ENCODE measurements around the gene CACNA1E. TPM values are rescaled to one million over a fixed set of nuclear protein-coding genes. Genes with fewer than 3 reads are reported as not detected.

CACNA1E gene
- total and polyA plus RNA-seq, 2 of the 4 experiments (the other 2 are of a cell fraction) = not detected

GRCh38 chr1:181656491-181656890 is 173.2 kb downstream of the CACNA1E start:
- intact Hi-C loops (cut with micrococcal nuclease) (no loop called here), dilution Hi-C loops (cut with HindIII; ENCODE audit: low sequenced_read_pairs, unreplicated experiment) (no loop called here), in situ Hi-C loops (cut with MboI; ENCODE audit: low sequenced_read_pairs) (no loop called here)
- Histone ChIP-seq H3K4ac (ENCODE audit: low read depth, low read length) (no peak overlapping the region), H3K9ac (ENCODE audit: low read depth, low read length) (no peak overlapping the region), H2AFZ (replicated peaks; ENCODE audit: low read length, poor library complexity) (no peak overlapping the region), H4K5ac (ENCODE audit: low read depth, low read length) (no peak overlapping the region), H2BK20ac (ENCODE audit: low read depth, low read length) (no peak overlapping the region), H4K8ac (ENCODE audit: low read depth in 2 of 2, low read length in 2 of 2) (no peak overlapping the region), H3K23ac (ENCODE audit: low read depth, low read length) (no peak overlapping the region), H3K18ac (ENCODE audit: low read depth, low read length) (no peak overlapping the region), H3K79me1 (ENCODE audit: low read depth in 1 of 2, low read length in 2 of 2) (no peaks in the 10 kb centered on the region), H2AK5ac (ENCODE audit: low read depth, low read length) (no peak overlapping the region), H3K4me3 (ENCODE audit: insufficient read depth, low read depth, low read length) (no peak overlapping the region), H3K9me1 (ENCODE audit: insufficient read depth, low read length) (no peaks in the 10 kb centered on the region), H3K4me1 (ENCODE audit: control insufficient read depth, insufficient read depth, low read length) (no peaks in the 10 kb centered on the region), H3K36me3 (ENCODE audit: control insufficient read depth, insufficient read depth, low read length) (no peaks in the 10 kb centered on the region), H2BK120ac (ENCODE audit: low read depth, low read length) (no peak overlapping the region), H2BK15ac (ENCODE audit: low read depth, low read length) (no peak overlapping the region), H4K91ac (ENCODE audit: insufficient read depth, low read depth, low read length) (no peak overlapping the region), H4K20me1 (ENCODE audit: insufficient read depth, low read length) (no peaks in the 10 kb centered on the region), H2BK5ac (ENCODE audit: low read depth, low read length, poor library complexity, severe bottlenecking) (no peak overlapping the region), H3K56ac (ENCODE audit: extremely low read depth, insufficient read depth, low read length) (no peak overlapping the region), H3K14ac (replicated peaks; ENCODE audit: low read depth, low read length) (no peak overlapping the region), H3K27ac (ENCODE audit: insufficient read depth, low read length) (no peak overlapping the region), H3K9me3 (ENCODE audit: control insufficient read depth, insufficient read depth, low read length) (peaks cover 5% of the 10 kb centered on the region), H3K27me3 (ENCODE audit: control insufficient read depth, insufficient read depth, low read length) (no peaks in the 10 kb centered on the region), H3K4me2 (ENCODE audit: low read depth, low read length) (no peak overlapping the region), H2AK9ac (replicated peaks; ENCODE audit: low read depth, low read length, poor library complexity) (no peak overlapping the region)
- no TSS peak for BruUV-seq (replicated peaks)
- WGBS, 2 experiments (ENCODE audit: extremely low coverage in 2 of 2, insufficient read length in 1 of 2) = 100% methylated on average over 1 of the region's 2 CpGs; no CpG with 5 or more reads in 1 of the 2 experiments
- ChIA-PET CTCF (no interaction called here), POLR2A (ENCODE audit: unreplicated experiment) (no interaction called here)
- DNase-seq (no peak), ATAC-seq (ENCODE audit: low read depth) (no peak)
- TF ChIP-seq NFE2L2 (IDR thresholded peaks at IDR 0.05; ENCODE audit: low read depth, low read length) (no peak), RCOR1 (IDR thresholded peaks at IDR 0.05; ENCODE audit: insufficient replicate concordance, low read length) (no peak), SMC3 (IDR thresholded peaks at IDR 0.05; ENCODE audit: low read depth, low read length) (no peak), FOS (IDR thresholded peaks at IDR 0.05; ENCODE audit: low read depth, low read length) (no peak)
- TF ChIP-seq, protein P1, sequence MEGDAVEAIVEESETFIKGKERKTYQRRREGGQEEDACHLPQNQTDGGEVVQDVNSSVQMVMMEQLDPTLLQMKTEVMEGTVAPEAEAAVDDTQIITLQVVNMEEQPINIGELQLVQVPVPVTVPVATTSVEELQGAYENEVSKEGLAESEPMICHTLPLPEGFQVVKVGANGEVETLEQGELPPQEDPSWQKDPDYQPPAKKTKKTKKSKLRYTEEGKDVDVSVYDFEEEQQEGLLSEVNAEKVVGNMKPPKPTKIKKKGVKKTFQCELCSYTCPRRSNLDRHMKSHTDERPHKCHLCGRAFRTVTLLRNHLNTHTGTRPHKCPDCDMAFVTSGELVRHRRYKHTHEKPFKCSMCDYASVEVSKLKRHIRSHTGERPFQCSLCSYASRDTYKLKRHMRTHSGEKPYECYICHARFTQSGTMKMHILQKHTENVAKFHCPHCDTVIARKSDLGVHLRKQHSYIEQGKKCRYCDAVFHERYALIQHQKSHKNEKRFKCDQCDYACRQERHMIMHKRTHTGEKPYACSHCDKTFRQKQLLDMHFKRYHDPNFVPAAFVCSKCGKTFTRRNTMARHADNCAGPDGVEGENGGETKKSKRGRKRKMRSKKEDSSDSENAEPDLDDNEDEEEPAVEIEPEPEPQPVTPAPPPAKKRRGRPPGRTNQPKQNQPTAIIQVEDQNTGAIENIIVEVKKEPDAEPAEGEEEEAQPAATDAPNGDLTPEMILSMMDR (conservative IDR thresholded peaks at IDR 0.05; ENCODE audit: low read depth, low read length) = no peak
- TF ChIP-seq, protein P2, sequence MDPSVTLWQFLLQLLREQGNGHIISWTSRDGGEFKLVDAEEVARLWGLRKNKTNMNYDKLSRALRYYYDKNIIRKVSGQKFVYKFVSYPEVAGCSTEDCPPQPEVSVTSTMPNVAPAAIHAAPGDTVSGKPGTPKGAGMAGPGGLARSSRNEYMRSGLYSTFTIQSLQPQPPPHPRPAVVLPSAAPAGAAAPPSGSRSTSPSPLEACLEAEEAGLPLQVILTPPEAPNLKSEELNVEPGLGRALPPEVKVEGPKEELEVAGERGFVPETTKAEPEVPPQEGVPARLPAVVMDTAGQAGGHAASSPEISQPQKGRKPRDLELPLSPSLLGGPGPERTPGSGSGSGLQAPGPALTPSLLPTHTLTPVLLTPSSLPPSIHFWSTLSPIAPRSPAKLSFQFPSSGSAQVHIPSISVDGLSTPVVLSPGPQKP (IDR thresholded peaks at IDR 0.05; ENCODE audit: borderline replicate concordance, low read depth, low read length) = no peak

All from IMR-90 (cell line).